Esophagus squamous epithelium (tissue), 4 donors: ENCODE measurements around the gene BOLA2B.

ENCODE experiments used
- POLR2A ChIP-seq, 4 donors: fragments of 450-650 bp; IDR thresholded peaks; one replicate each; pipeline ENCODE4 v1.6.1; 2017; ENCODE audit warnings: antibody characterized with exemption in 4 of 4, mild to moderate bottlenecking in 4 of 4, moderate library complexity in 3 of 4
- TF ChIP-seq, protein P1 (sequence below), 6 experiments: fragments of 450-650 bp in 4 of 6; fragments of 200-600 bp in 2 of 6; sonication (generic) in 2 of 6; IDR thresholded peaks; one replicate each; pipeline ENCODE4 v1.5.1; 2016 to 2019; ENCODE audit warnings: antibody characterized with exemption in 6 of 6, mild to moderate bottlenecking in 4 of 6, moderate library complexity in 4 of 6

- TF ChIP-seq, protein P1, sequence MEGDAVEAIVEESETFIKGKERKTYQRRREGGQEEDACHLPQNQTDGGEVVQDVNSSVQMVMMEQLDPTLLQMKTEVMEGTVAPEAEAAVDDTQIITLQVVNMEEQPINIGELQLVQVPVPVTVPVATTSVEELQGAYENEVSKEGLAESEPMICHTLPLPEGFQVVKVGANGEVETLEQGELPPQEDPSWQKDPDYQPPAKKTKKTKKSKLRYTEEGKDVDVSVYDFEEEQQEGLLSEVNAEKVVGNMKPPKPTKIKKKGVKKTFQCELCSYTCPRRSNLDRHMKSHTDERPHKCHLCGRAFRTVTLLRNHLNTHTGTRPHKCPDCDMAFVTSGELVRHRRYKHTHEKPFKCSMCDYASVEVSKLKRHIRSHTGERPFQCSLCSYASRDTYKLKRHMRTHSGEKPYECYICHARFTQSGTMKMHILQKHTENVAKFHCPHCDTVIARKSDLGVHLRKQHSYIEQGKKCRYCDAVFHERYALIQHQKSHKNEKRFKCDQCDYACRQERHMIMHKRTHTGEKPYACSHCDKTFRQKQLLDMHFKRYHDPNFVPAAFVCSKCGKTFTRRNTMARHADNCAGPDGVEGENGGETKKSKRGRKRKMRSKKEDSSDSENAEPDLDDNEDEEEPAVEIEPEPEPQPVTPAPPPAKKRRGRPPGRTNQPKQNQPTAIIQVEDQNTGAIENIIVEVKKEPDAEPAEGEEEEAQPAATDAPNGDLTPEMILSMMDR (IDR thresholded peaks at IDR 0.05): no peak
- no peak for TF ChIP-seq POLR2A (IDR thresholded peaks at IDR 0.05)
Observed at GRCh38 chr16:30173054-30173453, 20.4 kb downstream of the BOLA2B start.
